Activated naive CD4-positive, alpha-beta T cell treated with anti-CD3 and anti-CD28 coated beads, Interleukin-2, amount 10 ng/mL, durations not matched to agents 7 days and 5 days (primary cell): ENCODE results near the gene QSER1.
"Not testable (repeated sequence)": the region's sequence is repeated elsewhere in the genome, so short reads cannot be mapped to it uniquely, and the experiment has no call there.

Experiments
- CTCF ChIA-PET: fragments of 350-600 bp; sonication (Branson Sonifier 250); formaldehyde crosslinking; loops from one replicate; lab custom pipeline; 2021; ENCODE audit warnings: antibody characterized with exemption; lab: Charles Lee
- DNase-seq: peaks from one replicate; pipeline ENCODE4 v3.0.0-alpha.2; 2020
- H3K27ac Mint-ChIP-seq: one replicate; pipeline ENCODE4 v1.8.0; 2021; ENCODE audit warnings: mild to moderate bottlenecking, moderate library complexity, mixed read lengths
- H3K27me3 Mint-ChIP-seq: one replicate; pipeline ENCODE4 v1.8.0; 2021; ENCODE audit warnings: mild to moderate bottlenecking, mixed read lengths
- H3K36me3 Mint-ChIP-seq: one replicate; pipeline ENCODE4 v1.8.0; 2021; ENCODE audit warnings: mixed read lengths
- H3K4me1 Mint-ChIP-seq: one replicate; pipeline ENCODE4 v1.8.0; 2021; ENCODE audit warnings: mixed read lengths
- H3K4me3 Mint-ChIP-seq: one replicate; pipeline ENCODE4 v1.8.0; 2021; ENCODE audit warnings: mild to moderate bottlenecking, moderate library complexity, mixed read lengths
- H3K9me3 Mint-ChIP-seq: one replicate; pipeline ENCODE4 v1.8.0; 2021; ENCODE audit warnings: mixed read lengths

Gene QSER1

GRCh38 chr11:32892355-32893092, at the start of gene QSER1:
TSS of gene QSER1 (plus strand) at chr11:32892811. CDS start at chr11:32893126, 315 bp downstream.
- peak within 1 kb of the TSS; percentile 95 for H3K4me3 Mint-ChIP-seq
- peaks cover 28% of the 10 kb centered on the region for H3K4me1 Mint-ChIP-seq
- H3K27me3 Mint-ChIP-seq, result peaks cover 20% of the 10 kb centered on the region
- H3K27ac Mint-ChIP-seq, result peak within 1 kb of the TSS; percentile 82
- CTCF ChIA-PET, result interaction anchor here (0.9 to 1.5 kb wide), 4 partner anchors 9 to 172 kb away, joined by 3 to 4 read pairs (median 4); partner anchors contain the start of gene TCP11L1
- DNase-seq, result peak; percentile 74
- H3K36me3 Mint-ChIP-seq, result peaks cover 2% of the 10 kb centered on the region
- H3K9me3 Mint-ChIP-seq, result no peaks in the 10 kb centered on the region

GRCh38 chr11:32843544-32843943, 49.1 kb upstream of the QSER1 start:
- DNase-seq, result no peak
- Mint-ChIP-seq H3K4me1 (no peaks in the 10 kb centered on the region), H3K9me3 (no peaks in the 10 kb centered on the region), H3K27ac (no peak overlapping the region), H3K36me3 (no peaks in the 10 kb centered on the region), H3K4me3 (no peak overlapping the region), H3K27me3 (no peaks in the 10 kb centered on the region)
- CTCF ChIA-PET, result interaction anchor here (0.5 kb wide), 1 partner anchor 1694 kb away, joined by 4 read pairs; no protein-coding TSS in a partner anchor

- H3K27me3 Mint-ChIP-seq, result no peaks in the 10 kb centered on the region
- no peak overlapping the region for H3K27ac Mint-ChIP-seq
- CTCF ChIA-PET, result no interaction called here
- no peaks in the 10 kb centered on the region for H3K36me3 Mint-ChIP-seq
- H3K4me3 Mint-ChIP-seq, result no peak overlapping the region
- no peak for DNase-seq
- H3K9me3 Mint-ChIP-seq, result no peaks in the 10 kb centered on the region
- H3K4me1 Mint-ChIP-seq, result no peaks in the 10 kb centered on the region
Observed at GRCh38 chr11:32847511-32847910, 45.1 kb upstream of the QSER1 start.

- Mint-ChIP-seq H3K36me3 (no peaks in the 10 kb centered on the region), H3K27ac (no peak overlapping the region), H3K4me1 (no peaks in the 10 kb centered on the region), H3K4me3 (no peak overlapping the region), H3K27me3 (peaks cover 8% of the 10 kb centered on the region), H3K9me3 (no peaks in the 10 kb centered on the region)
- CTCF ChIA-PET, result interaction anchor here (0.7 kb wide), 1 partner anchor 54 kb away, joined by 3 read pairs; no protein-coding TSS in a partner anchor
- DNase-seq, result no peak
Observed at GRCh38 chr11:32849761-32850160, 42.9 kb upstream of the QSER1 start.

- no peak overlapping the region for H3K4me3 Mint-ChIP-seq
- H3K27ac Mint-ChIP-seq, result no peak overlapping the region
- no peaks in the 10 kb centered on the region for H3K36me3 Mint-ChIP-seq
- H3K27me3 Mint-ChIP-seq, result peaks cover 8% of the 10 kb centered on the region
- DNase-seq, result no peak
- H3K4me1 Mint-ChIP-seq, result no peaks in the 10 kb centered on the region
- H3K9me3 Mint-ChIP-seq, result no peaks in the 10 kb centered on the region
- CTCF ChIA-PET, result interaction anchor here (0.6 kb wide), 1 partner anchor 161 kb away, joined by 4 read pairs; no protein-coding TSS in a partner anchor
Observed at GRCh38 chr11:32851251-32851650, 41.4 kb upstream of the QSER1 start.

GRCh38 chr11:32852207-32852606, 40.4 kb upstream of the QSER1 start:
- Mint-ChIP-seq H3K27me3 (peaks cover 12% of the 10 kb centered on the region), H3K36me3 (no peaks in the 10 kb centered on the region), H3K9me3 (no peaks in the 10 kb centered on the region), H3K4me1 (no peaks in the 10 kb centered on the region), H3K27ac (no peak overlapping the region), H3K4me3 (no peak overlapping the region)
- CTCF ChIA-PET, result interaction anchor here (0.6 kb wide), 1 partner anchor 160 kb away, joined by 4 read pairs; no protein-coding TSS in a partner anchor
- DNase-seq, result no peak

GRCh38 chr11:32855601-32856000, 37.0 kb upstream of the QSER1 start:
- Mint-ChIP-seq H3K4me1 (no peaks in the 10 kb centered on the region), H3K9me3 (no peaks in the 10 kb centered on the region), H3K27ac (no peak overlapping the region), H3K4me3 (no peak overlapping the region), H3K36me3 (no peaks in the 10 kb centered on the region), H3K27me3 (peaks cover 14% of the 10 kb centered on the region)
- CTCF ChIA-PET, result interaction anchor here (0.8 kb wide), 1 partner anchor 8 kb away, joined by 3 read pairs; no protein-coding TSS in a partner anchor
- DNase-seq, result no peak

GRCh38 chr11:32858731-32859130, 33.9 kb upstream of the QSER1 start:
- CTCF ChIA-PET, result no interaction called here
- DNase-seq, result no peak
- Mint-ChIP-seq H3K4me3 (no peak overlapping the region), H3K27me3 (peaks cover 19% of the 10 kb centered on the region), H3K36me3 (no peaks in the 10 kb centered on the region), H3K4me1 (no peaks in the 10 kb centered on the region), H3K9me3 (no peaks in the 10 kb centered on the region), H3K27ac (no peak overlapping the region)

GRCh38 chr11:32861850-32862577, 30.6 kb upstream of the QSER1 start:
- Mint-ChIP-seq H3K36me3 (no peaks in the 10 kb centered on the region), H3K27ac (no peak overlapping the region), H3K4me3 (no peak overlapping the region), H3K9me3 (no peaks in the 10 kb centered on the region), H3K27me3 (peaks cover 16% of the 10 kb centered on the region), H3K4me1 (no peaks in the 10 kb centered on the region)
- CTCF ChIA-PET, result no interaction called here
- no peak for DNase-seq

GRCh38 chr11:32864555-32864954, 28.1 kb upstream of the QSER1 start:
- Mint-ChIP-seq H3K9me3 (peaks cover 4% of the 10 kb centered on the region), H3K4me1 (no peaks in the 10 kb centered on the region), H3K4me3 (no peak overlapping the region), H3K27ac (no peak overlapping the region), H3K36me3 (no peaks in the 10 kb centered on the region), H3K27me3 (peaks cover 24% of the 10 kb centered on the region)
- CTCF ChIA-PET, result no interaction called here
- no peak for DNase-seq

GRCh38 chr11:32868752-32869151, 23.9 kb upstream of the QSER1 start:
- H3K4me1 Mint-ChIP-seq, H3K9me3 Mint-ChIP-seq, H3K4me3 Mint-ChIP-seq, DNase-seq, H3K27ac Mint-ChIP-seq, CTCF ChIA-PET, H3K36me3 Mint-ChIP-seq: not testable (repeated sequence)
- H3K27me3 Mint-ChIP-seq, result peaks cover 22% of the 10 kb centered on the region

GRCh38 chr11:32870676-32871075, 21.9 kb upstream of the QSER1 start:
- Mint-ChIP-seq H3K4me1 (no peaks in the 10 kb centered on the region), H3K9me3 (peaks cover 4% of the 10 kb centered on the region), H3K36me3 (no peaks in the 10 kb centered on the region), H3K27me3 (peaks cover 35% of the 10 kb centered on the region), H3K4me3 (no peak overlapping the region), H3K27ac (no peak overlapping the region)
- CTCF ChIA-PET, result no interaction called here
- DNase-seq, result peak; percentile 34

- Mint-ChIP-seq H3K4me3 (no peak overlapping the region), H3K9me3 (no peaks in the 10 kb centered on the region), H3K27me3 (peaks cover 27% of the 10 kb centered on the region), H3K27ac (no peak overlapping the region), H3K4me1 (no peaks in the 10 kb centered on the region), H3K36me3 (no peaks in the 10 kb centered on the region)
- no peak for DNase-seq
- CTCF ChIA-PET, result no interaction called here
Observed at GRCh38 chr11:32874132-32874531, 18.5 kb upstream of the QSER1 start.

GRCh38 chr11:32881286-32881685, 11.3 kb upstream of the QSER1 start:
- DNase-seq, result no peak
- Mint-ChIP-seq H3K27me3 (peaks cover 20% of the 10 kb centered on the region), H3K4me3 (no peak overlapping the region), H3K9me3 (no peaks in the 10 kb centered on the region), H3K4me1 (no peaks in the 10 kb centered on the region), H3K27ac (no peak overlapping the region), H3K36me3 (no peaks in the 10 kb centered on the region)
- CTCF ChIA-PET, result interaction anchor here (0.7 kb wide), 1 partner anchor 32 kb away, joined by 3 read pairs; no protein-coding TSS in a partner anchor
